GM19372 (cell line): ENCODE results near the gene RPP25L.
"Not testable (repeated sequence)": the region's sequence is repeated elsewhere in the genome, so short reads cannot be mapped to it uniquely, and the experiment has no call there.

Experiments
- ATAC-seq: cut with Tn5 transposase; IDR thresholded peaks from one replicate; pipeline ENCODE4 v1.9.1; 2021; ENCODE audit warnings: mild to moderate bottlenecking, low read depth, moderate library complexity; ENCODE audit not compliant: unreplicated experiment

Gene RPP25L, protein sequence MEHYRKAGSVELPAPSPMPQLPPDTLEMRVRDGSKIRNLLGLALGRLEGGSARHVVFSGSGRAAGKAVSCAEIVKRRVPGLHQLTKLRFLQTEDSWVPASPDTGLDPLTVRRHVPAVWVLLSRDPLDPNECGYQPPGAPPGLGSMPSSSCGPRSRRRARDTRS

DNA sequence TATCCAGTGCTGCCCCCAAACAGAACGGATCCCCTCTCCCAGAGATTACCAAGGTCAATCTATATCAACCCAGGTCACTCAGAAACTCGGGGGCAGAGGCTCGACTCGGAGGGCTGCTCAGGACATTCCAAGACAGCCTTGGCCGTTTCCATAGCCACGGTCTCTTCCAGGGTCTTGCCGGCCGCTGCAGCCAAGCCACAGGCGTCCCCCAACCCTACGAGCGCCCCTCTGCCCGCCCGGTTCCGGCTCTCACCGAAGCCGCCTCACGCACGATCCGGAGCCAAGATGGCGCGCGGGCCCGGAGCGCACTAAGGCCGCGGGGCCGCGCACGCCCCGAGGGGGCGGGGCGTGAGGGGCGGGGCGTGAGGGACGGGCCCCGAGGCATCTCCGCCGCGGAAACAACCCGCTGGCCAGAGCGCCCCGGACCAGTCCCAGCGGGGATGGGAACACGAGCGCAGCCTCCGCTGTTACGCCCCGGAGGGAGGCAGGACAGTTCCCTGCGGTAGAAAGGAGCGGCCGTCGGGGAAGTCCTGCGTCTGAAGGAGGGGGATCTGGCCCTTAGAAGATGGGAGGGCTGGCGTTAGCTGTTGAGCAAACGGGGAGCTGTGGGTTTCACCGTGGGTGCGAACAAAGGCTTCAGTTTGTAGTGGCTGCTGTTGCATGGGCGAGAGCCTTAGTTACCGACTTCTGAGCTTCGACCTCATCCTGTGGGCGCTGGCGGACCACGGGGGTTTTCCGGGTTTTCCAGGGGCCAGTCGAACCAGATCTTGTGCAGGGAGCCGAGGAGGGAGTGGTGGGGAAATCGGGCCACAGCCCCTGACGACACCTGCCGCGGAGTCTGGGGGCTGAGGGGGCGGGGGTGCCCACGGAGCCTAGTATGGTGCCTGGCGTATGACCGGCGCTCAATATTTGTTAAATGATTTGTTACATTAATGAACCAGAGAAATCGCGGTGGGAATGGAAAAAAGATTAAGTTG lies at the start of gene RPP25L:
TSS of gene RPP25L (minus strand) at position 287 of the 977 bp plus-strand sequence. CDS start 801 bp downstream, outside the sequence.
- peak; percentile 89 for ATAC-seq

DNA sequence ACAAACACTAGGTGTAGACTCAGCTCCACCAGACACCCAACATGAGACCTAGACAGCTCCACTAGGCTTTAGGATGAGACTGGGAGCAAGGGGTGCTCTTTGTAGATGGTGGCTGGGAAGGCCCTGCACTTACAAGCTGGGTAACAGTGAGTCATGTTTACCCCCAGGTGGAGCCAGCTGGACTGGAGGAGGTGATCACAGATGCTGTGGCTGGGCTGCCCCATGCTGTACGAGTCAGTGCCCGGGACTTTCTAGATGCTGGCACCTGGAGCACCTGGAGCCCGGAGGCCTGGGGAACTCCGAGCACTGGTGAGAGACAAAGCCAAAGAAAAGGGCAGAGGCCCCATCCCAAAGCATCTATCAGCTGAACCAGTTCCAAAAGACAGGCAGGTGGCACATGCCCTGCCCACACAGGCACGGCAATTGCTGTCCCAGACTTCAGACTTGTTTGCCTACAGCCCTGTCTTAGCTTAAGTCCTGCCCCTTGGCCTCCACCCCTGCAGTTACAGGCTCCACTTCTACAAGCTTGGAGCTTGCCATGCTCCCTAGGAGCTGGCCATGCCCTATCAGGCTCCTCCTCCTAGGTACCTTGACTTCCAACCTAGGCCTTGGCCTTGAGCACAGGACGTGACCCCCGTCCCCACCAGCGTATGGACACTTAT lies 47.8 kb upstream of the RPP25L start:
- no peak for ATAC-seq

DNA sequence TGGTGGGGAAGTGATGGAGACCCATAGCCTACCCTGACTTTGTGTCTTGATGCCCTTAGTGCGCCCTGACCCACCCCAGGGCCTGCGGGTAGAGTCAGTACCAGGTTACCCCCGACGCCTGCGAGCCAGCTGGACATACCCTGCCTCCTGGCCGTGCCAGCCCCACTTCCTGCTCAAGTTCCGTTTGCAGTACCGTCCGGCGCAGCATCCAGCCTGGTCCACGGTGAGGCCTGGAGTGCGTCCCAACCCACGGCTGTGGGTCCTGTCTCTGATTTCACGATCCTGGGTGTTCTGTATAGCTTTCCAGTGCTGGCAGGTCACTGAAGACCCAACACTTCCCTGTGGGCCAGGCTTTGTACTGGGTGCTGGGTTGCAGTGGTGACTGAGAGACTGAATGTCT lies 46.6 kb upstream of the RPP25L start:
- no peak for ATAC-seq

DNA sequence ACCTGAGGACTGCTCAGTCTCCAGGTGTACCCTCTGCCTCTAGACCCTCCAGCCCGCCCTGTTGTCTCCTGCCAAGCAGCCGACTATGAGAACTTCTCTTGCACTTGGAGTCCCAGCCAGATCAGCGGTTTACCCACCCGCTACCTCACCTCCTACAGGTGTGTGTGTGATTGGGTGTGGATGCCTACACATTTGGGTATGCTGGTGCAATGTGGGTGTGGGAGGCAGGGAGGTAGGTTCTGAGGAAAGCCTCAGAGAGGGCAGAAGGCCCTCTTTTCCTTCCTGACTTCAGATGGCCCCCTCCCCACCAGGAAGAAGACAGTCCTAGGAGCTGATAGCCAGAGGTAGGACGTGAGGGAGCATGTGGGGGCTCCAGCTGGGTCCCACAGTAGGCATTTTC lies 45.1 kb upstream of the RPP25L start:
- ATAC-seq = no peak

DNA sequence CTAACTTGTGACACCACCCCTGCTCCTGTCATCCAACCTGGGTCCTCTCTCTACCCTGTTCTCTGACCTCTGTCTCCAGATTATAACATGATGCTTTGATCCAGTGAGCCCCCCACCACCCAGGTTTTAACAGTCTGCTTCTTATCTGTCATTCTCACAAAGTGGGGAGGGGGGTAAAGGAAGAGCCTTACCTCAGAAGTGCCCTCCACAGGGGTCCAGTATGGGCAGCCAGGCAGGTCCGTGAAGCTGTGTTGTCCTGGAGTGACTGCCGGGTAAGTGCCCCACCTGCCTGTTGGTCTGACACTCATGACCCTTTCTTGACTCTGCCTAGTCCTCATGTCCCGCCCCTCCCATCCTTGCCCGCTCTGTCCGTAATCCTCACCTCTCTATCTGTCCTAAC lies 43.5 kb upstream of the RPP25L start:
- no peak for ATAC-seq

DNA sequence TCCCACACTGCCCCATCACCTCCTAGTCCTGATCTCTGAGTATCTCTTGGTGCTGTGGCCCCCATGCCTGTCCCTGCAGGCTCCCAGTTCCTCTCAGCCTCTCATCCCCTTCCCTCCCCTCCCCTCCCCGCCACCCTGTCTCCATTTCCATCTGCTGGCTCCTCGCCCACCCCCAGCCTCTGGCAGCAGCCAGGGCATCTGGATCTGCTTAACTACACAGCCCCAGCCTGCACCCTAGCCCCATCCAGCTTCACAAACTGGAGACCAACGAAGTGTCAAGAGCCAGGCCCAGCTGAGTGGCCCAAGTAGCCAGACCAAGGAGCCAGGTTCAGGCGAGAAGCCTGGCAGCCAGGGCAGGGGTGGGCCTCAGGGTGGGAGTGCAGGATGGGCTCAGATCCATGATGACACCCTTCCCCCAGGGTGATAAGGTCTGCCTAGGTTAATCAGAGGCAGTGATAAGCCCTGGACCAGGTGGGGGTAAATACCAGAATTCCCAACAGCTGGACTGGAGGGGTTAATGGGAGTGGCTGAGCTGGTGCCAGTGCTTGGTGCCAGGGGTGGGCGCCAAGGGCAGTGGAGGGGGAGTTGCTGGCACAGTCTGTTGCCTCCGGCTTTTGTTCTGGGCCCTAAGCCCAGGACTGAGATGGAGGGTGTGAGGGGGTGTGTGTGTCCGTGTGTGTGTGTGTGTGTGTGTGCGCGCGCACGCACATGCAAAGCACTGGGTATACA lies 42.6 kb upstream of the RPP25L start:
- ATAC-seq = no peak

DNA sequence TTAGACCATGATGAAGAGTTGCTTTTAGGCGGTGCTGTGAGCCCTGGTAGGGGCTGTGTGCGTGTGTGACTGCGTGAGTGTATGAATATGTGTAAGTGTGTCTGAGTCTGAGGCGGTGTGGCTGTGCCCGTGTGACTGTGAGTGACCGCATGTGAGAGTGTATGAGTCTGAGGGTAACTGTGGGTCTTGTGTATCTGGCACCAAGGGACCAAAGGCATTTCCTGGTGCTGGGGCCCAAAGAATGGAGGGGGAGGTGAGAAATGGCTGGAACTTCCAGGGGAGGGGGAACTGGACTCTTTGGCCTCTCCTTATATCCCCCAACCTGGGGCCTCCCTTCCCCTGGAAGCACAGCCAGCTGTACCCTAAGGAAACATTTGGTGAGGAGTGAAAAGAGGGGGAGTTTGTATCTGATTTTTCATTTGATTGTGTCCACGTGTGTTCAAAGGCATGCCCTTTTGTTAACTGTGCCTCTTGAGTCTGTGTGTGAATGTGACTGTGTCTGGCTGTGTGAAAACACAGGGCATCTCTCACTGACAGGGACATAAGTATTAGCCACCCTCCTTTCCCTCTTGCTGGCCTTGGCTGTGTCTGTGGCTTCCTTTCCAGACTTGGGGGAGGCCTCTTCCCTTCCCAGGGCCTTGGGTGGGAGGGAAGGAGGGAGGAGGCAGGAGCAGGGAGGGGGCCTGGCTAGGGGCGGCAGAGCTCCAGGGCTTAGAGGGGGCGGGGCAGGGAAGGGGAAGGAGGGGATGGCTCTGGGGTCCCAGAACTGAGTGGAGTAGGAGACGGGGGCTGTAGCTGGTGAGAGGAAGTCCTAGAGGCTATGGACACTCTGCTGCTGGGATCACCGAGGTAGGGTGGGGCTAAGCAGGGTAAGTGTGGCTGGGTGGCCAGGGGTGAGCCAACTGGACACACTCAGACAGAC lies 41.5 kb upstream of the RPP25L start:
- ATAC-seq = no peak

DNA sequence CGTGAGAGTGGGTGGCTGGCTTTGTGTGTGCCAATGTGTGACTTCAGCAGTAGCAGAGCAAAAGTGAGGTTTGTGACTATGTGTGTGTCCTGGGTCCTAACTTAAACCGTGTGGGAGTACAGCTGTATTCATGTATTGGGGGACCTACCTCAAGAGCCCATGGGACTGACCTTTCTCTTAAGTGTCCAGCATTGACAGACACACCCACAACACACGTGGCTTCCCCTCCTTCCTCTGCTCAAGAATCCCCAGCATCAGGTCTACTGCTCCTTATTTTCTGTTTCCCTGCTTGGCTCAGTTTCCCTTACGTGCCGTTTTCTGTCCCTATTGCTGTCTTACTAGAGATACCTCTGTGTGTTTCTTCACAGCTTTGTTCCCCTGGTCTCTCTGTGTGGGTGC lies 40.7 kb upstream of the RPP25L start:
- no peak for ATAC-seq

DNA sequence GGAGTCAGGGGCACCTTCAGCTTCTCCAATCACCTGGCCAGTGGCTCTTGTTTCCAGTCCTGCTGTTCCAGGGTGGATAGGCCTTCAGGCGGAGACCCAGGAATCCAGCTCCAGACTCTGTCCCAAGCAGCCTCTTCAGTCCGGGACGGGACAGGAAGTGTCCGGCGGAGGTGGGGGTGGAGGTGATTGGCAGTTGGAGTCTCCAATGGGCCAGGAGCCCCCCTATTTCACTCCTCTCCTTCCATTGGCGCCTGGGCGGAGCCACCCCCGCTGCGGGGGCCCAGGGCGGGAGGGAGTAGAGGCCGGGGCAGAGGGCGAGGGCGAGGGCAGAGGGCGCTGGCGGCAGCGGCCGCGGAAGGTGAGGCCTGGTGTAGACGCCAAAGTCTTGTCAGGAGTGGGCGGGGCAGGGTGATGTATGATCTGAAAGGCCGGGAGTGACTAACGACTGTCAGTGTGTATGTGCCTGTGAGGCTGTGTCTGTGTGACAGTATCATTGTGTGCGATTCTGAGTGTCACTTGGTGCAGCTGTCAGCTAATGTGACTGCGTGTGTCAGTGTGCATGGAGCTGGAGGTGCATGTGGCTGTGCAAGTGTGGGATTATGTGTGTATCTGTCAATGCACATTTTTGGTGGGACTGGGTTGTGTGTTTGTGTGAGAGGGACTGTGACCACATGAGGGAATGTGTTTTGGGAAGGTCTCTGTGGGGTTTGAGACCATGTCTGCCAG lies 40.1 kb upstream of the RPP25L start, which contains the start of gene IL11RA:
TSS of gene IL11RA (plus strand) at position 310 of the 726 bp plus-strand sequence. CDS start 3,033 bp downstream, outside the sequence.
- no peak for ATAC-seq

DNA sequence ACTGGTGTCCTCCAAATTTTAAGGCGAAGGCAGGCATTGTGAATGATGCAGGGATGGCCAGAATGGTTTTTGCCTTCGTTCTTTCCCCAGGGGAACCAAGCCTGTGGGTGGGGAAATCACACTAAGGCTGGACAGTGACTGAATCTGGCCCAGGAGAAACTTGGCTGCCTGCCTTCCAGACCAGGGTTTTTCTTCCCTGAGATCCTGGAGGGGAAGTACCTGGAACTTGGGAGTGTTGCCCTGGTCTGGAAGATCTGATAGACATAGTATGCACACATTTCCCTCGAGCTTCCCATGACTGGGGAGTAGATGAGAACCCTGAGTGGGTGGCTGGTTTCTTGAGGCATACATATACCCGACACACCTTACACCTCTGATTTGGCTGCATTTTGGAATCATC lies 39.4 kb upstream of the RPP25L start:
- ATAC-seq = no peak

DNA sequence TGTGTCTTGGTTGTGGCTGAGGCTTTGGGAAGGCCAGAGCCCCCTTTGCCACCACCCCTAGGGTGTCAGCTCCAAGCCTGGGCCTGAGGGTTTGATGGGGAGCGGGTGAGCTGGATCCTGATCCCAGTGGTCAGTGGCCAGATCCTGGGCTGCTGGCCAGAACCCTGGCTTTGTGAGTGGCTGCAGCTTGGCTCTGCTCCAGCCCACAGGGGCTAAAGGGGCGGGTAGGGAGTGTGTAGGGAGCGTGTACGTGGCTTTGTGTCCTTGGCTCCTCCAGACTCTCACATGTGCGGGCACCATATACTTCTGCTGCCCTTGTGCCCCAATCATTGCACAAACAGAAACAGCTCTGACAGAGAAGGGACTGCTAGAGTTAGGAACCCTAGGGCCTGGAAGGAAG lies 38.9 kb upstream of the RPP25L start:
- ATAC-seq = no peak

DNA sequence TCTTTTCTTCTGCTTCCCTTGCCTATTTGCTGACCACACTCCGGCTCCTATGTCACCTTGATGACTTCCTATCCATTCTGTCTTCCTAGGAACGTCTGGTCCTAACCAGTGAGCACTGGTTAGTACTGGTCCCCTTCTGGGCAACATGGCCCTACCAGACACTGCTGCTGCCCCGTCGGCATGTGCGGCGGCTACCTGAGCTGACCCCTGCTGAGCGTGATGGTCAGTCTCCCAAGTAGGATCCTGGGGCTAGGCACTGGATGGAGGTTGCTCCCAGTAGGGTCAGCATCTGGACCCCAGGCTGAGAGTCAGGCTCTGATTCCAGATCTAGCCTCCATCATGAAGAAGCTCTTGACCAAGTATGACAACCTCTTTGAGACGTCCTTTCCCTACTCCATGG lies 36.8 kb upstream of the RPP25L start:
- ATAC-seq = no peak

DNA sequence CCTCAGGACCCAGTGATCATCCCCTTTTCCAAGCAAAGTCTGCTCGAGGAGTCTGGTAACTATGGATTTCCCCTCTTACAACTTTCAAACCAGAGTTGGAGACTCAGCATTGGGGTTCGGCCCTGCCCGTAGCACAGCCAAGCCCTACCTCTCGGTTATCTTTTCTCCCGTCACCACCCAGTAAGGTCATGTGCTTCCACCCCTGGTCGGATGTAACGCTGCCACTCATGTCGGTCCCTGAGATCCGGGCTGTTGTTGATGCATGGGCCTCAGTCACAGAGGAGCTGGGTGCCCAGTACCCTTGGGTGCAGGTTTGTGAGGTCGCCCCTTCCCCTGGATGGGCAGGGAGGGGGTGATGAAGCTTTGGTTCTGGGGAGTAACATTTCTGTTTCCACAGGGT lies 35.8 kb upstream of the RPP25L start:
- no peak for ATAC-seq

DNA sequence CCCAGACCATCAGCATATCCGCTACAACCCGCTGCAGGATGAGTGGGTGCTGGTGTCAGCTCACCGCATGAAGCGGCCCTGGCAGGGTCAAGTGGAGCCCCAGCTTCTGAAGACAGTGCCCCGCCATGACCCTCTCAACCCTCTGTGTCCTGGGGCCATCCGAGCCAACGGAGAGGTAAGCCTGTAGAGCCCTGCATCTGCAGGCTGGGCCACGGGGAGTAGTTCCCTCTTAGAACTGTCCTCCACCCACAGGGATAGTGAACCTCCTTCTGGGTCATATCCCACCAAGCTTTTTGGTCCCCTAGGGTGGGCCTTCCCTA lies 35.1 kb upstream of the RPP25L start:
- no peak for ATAC-seq

DNA sequence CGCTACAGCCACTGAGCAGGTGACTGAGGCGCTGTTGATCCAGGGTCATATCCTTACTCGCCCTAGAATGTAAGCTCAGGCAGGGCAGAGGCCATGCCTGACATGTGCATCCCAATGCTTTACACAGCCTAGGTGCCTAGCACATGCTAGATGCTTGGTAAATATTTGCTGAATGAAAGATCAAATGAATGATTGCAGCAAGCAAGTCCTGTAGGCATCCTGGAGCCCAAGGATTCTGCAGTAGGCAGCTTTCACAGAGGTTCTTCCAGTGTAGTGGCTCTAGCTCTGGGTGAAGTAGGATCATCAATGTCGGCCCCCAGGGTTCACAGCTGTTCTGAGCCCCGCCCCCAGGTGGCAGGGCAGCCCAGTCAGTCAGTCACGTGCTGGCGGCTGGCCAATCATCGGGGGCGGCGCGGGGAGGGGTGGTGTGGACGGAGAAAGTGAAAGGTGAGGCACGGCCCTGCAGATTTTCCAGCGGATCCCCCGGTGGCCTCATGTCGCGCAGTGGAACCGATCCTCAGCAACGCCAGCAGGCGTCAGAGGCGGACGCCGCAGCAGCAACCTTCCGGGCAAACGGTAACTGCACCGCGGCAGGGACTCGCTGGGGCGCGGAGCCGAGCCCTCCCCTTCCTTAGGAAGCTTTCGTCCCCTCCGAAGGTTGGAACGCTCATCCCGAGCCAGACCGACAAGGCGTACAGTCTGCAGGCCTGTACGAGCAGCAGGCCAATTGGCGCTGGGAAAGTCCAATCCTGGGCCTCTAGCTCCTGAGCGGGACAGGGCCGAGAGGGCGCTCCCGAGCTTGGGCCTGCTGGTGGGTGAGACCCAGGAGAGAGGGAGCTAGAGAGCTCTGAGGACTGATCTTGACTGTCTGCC lies 34.5 kb upstream of the RPP25L start, which contains the start of gene GALT:
TSS of gene GALT (plus strand) at position 465 of the 873 bp plus-strand sequence. CDS start at position 495, 30 bp downstream.
- ATAC-seq = peak; percentile 82

DNA sequence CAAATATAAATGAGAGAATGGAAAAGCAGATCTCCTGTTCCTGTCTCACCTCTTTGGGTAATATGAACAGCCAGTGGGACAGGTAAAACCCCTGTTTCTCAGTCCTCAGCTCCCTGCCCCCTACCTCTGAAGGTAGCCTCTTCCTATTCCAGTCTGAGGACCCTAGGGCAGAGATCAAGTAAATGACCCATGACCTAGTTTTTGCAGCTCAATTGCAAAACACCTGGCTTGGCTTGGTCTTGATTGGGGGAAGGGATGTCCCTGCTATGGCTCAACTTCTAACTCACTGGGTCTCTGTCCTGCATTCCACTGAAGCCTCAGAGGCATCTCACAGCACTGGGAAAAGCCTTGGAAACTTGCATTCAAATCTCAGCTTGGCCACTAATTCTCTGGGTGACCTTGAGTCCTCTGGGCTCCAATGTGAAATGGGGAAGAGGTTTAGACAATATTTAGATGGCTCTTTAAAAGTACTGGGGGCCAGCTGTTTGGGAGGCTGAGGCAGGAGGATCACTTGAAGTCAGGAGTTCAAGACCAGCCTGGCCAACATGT lies 32.9 kb upstream of the RPP25L start:
- ATAC-seq = no peak

DNA sequence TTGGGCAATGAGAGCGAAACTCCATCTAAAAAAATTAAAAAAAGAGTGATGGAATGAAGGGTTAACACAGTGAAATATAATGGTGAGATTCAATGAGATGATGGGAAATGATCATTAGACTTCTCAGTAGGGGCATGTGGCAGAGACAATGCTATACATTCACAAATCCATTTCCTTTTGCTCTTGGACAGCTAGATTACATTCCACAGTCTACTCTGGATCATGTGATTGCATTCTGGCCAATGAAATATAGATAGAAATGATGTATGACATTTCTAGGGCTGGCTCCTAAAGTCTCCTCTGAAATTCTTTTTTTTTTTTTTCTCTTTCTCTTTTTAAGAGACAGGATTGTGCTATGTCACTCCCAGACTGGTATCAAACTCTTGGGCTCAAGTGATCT lies 30.8 kb upstream of the RPP25L start:
- no peak for ATAC-seq

DNA sequence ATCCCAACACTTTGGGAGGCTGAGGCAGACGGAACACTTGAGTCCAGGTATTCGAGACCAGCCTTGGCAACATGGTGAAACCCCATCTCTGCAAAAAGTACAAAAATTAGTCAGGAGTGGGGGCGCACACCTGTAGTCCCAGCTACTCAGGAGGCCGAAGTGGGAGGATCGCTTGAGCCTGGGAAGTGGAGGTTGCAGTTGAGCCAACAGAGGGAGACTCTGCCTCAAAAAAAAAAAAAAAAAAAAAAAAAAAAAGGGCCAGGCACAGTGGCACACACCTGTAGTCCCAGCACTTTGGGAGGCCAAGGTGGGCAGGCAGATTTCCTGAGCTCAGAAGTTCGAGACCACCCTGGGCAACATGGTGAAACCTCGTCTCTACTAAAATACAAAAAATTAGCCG lies 27.4 kb upstream of the RPP25L start:
- ATAC-seq = not testable (repeated sequence)
